Stimulated activated CD8-positive, alpha-beta memory T cell treated with anti-CD3 and anti-CD28 coated beads, Interleukin-7, amount 100 ng/mL, for 1 hour (primary cell): ENCODE data around the gene PRMT6.
"Not testable (repeated sequence)": the region's sequence is repeated elsewhere in the genome, so short reads cannot be mapped to it uniquely, and the experiment has no call there.

Source experiments
- DNase-seq, 2 donors: peaks; one replicate each; pipeline ENCODE4 v3.0.0-alpha.2; 2020; ENCODE audit warnings: low read depth in 2 of 2

Gene PRMT6

GRCh38 chr1:107056426-107057196, at the start of gene PRMT6:
PRMT6 (plus strand) TSS chr1:107056674; CDS start chr1:107056716, 42 bp downstream.
- peak; percentile 63 to 67 for DNase-seq

- no peak for DNase-seq
Measured at GRCh38 chr1:107009281-107009680, 47.2 kb upstream of the PRMT6 start.

DNA sequence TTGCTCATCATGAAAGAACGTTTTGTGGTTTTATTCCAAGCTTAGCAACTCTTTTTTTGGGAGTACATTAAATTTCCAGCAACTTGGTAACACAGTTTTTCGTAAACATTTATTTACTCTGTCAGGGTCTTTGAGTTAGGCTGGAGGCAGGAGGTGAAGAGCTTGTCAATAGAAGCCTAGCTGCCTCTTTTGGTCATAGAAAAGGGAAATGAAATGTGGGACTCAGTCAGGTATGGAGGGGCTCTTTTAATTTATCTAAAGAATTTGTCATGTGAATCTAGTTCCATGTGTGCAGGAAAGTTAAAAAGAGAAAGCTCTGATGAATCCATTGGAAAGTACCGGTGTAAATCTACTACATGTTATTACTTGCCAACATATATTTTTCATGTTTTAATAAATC, 45.9 kb upstream of the PRMT6 start:
- no peak for DNase-seq

- no peak for DNase-seq
Measured at GRCh38 chr1:107016376-107016978, 40.0 kb upstream of the PRMT6 start.

GRCh38 chr1:107018445-107018844, 38.0 kb upstream of the PRMT6 start:
- DNase-seq: no peak

DNA sequence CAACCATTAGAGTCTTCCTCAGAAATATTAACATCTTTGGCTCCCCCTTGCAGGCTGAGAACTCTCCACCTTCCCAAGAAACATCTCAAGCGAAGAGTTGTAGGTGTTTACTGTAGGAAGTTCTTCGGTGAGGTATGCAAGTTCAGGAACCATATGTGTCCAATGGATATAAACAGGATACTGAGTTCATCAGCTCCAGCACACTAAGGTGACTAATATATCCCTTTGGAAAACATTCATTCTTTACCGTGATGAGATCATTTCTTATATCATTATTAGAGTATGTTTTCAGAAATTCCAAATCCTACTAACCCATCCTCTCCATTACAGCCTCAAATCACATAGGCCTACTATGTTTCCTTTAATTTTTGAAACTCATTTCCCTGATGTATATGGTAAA, 37.3 kb upstream of the PRMT6 start:
- DNase-seq: no peak

GRCh38 chr1:107038874-107039273, 17.6 kb upstream of the PRMT6 start:
- not testable (repeated sequence) for DNase-seq

DNA sequence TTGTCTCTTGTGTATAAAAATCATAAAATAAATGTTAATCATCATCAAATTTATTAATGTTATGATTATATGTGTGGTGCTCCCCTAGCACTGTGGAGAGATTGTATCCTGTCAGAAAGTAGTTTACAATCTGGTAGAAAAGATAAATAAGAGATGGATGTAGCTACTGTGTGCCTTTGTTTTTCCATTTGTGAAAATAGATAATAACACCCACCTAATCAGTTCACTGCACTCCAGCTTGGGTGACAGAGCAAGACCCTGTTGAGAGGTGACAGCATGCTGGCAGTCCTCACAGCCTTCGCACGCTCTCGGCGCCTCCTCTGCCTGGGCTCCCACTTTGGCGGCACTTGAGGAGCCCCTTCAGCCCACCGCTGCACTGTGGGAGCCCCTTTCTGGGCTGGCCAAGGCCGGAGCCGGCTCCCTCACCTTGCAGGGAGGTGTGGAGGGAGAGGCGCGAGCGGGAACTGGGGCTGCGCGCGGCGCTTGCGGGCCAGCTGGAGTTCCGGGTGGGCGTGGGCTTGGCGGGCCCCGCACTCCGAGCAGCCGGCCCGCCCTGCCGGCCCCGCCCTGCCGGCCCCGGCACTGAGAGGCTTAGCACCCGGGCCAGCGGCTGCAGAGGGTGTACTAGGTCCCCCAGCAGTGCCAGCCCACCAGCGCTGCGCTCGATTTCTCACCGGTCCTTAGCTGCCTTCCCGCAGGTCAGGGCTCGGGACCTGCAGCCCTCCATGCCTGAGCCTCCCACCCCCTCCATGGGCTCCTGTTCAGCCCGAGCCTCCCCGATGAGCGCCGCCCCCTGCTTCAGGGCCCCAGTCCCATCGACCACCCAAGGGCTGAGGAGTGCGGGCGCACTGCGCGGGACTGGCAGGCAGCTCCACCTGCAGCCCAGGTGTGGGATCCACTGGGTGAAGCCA, 11.9 kb upstream of the PRMT6 start:
- DNase-seq: not testable (repeated sequence)

- DNase-seq: no peak
Measured at GRCh38 chr1:107047602-107048001, 8.9 kb upstream of the PRMT6 start.

- no peak for DNase-seq
Measured at GRCh38 chr1:107048241-107048640, 8.2 kb upstream of the PRMT6 start.

- DNase-seq: no peak
Measured at GRCh38 chr1:107051266-107051665, 5.2 kb upstream of the PRMT6 start.

DNA sequence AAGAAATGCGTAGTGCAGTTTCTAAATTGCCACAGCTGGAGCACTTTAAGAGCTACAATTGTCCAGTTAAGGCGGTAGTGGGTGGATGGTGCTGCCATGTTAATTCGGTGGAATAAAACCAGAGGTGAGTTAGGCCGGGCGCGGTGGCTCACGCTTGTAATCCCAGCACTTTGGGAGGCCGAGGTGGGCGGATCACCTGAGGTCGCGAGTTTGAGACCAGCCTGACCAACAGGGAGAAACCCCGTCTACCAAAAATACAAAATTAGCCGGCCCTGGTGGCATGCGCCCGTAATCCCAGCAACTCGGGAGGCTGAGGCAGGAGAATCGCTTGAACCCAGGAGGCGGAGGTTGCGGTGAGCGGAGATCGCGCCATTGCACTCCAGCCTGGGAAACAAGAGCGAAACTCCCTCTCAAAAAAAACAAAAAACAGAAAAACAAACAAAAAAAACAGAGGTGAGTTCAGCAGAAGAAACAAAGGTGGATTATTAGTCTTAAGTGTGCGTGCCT, 502 bp upstream of the PRMT6 start:
- not testable (repeated sequence) for DNase-seq

DNA sequence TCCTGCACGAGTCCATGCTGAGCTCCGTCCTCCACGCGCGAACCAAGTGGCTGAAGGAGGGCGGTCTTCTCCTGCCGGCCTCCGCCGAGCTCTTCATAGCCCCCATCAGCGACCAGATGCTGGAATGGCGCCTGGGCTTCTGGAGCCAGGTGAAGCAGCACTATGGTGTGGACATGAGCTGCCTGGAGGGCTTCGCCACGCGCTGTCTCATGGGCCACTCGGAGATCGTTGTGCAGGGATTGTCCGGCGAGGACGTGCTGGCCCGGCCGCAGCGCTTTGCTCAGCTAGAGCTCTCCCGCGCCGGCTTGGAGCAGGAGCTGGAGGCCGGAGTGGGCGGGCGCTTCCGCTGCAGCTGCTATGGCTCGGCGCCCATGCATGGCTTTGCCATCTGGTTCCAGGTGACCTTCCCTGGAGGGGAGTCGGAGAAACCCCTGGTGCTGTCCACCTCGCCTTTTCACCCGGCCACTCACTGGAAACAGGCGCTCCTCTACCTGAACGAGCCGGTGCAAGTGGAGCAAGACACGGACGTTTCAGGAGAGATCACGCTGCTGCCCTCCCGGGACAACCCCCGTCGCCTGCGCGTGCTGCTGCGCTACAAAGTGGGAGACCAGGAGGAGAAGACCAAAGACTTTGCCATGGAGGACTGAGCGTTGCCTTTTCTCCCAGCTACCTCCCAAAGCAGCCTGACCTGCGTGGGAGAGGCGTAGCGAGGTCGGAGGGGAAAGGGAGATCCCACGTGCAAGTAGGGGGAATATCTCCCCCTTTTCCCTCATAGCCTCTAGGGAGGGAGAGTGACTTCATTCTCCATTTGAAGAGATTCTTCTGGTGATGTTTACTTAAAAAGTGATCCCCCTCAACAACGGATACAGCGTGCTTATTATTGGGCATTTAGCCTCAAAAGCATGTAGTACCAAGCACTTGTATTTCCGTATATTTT, 991 bp downstream of the PRMT6 start:
- peak in 1 of 2 donors; percentile 3 for DNase-seq

GRCh38 chr1:107058245-107059032, 2.0 kb downstream of the PRMT6 start:
- DNase-seq: no peak

DNA sequence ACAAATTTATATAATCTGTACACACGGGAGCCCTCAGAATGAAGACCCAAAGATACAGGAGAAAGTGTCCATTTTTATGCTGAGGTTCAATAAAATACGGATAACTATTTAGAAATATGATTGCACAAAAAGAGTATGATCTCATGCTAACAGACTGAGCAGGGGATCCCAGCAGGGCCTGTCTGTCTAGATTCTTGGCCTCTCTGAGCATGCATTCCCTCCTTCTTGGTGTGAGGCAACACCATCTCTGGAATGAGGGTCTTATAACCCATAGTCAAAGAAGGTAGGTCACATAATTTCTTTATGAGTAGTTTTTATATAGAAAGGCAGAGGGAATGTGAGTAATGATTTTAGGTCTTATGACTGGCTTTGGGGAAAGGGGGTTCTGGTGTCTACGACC, 5.4 kb downstream of the PRMT6 start:
- DNase-seq: no peak

- no peak for DNase-seq
Measured at GRCh38 chr1:107073493-107073892, 17.0 kb downstream of the PRMT6 start.

DNA sequence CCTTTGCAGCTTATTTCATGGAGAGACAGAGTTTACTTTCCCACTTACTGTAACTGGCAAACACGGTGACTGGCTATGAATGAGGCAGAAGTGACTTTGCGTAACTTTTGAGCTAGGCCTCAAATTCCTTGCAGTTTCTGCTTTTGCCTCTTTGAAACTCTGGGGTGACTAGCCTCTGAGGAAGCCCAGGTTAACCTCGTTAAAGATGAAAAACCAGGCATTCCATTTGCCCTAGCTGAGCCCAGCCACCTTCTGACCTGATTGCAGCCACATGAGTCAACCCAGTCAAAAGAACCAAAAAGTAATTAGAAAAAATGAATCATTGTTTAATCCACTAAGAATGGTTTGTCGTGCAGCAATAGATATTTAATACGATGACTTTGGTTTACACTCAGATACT, 20.4 kb downstream of the PRMT6 start:
- DNase-seq: no peak

- DNase-seq: no peak
Measured at GRCh38 chr1:107079249-107079648, 22.8 kb downstream of the PRMT6 start.

DNA sequence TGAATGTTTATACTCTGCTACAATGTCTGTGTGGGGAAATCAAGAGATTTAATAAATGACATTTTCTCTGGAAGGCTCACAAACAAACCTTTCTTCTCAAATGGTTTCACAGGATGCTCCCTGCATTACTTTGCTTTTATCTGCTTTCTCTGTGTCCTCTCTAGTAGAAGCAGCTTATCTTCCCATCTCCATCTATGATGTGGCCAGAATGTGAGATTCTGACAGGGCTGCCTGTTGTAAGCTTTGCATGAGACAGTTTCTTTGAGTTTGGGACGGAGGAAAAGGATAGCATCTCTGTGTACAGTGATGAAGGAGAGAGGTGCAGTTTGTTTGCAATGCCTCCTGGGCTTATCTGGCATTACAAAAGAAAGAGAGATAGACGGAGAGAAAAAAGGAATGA, 24.6 kb downstream of the PRMT6 start:
- DNase-seq: no peak

- no peak for DNase-seq
Measured at GRCh38 chr1:107091418-107091817, 34.9 kb downstream of the PRMT6 start.
